22Rv1 (cell line): ENCODE data around the gene ZCCHC7.

Source experiments
- CTCF ChIP-seq: fragments of 450-650 bp; IDR thresholded peaks from 2 replicates; pipeline ENCODE4 v1.5.1; 2017; ENCODE audit warnings: mild to moderate bottlenecking
- ZFX ChIP-seq: fragments of 450-650 bp; IDR thresholded peaks from 2 replicates; pipeline ENCODE4 v1.6.1; 2017; ENCODE audit warnings: antibody characterized with exemption, borderline replicate concordance

DNA sequence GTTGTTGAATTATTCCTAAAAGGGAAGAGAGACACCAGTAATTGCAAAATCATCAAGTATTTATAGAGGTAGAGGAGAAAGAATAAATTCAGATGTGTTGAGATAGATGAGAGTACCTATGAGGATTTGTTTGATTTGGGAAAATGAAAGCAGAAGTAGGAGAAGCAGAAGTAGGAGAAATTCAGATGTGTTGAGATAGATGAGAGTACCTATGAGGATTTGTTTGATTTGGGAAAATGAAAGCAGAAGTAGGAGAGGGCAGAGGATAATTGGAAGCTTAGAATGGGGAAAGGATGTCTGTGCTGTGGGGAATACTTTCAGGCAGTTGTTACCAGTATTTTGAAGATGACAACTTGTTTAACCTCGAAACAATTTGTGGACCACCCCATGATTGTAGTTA, 35.1 kb upstream of the ZCCHC7 start:
- TF ChIP-seq CTCF = no peak
- TF ChIP-seq ZFX = no peak
